IPS-NIHi7 (cell line): Measurements from ENCODE around the gene DYNLT5.
"Not testable (repeated sequence)": the region's sequence is repeated elsewhere in the genome, so short reads cannot be mapped to it uniquely, and the experiment has no call there.

Source experiments
- DNase-seq: peaks from one replicate; pipeline ENCODE4 v3.0.0; 2012; ENCODE audit warnings: mixed read lengths; ENCODE audit errors: extremely low spot score

The DYNLT5 gene

DNA sequence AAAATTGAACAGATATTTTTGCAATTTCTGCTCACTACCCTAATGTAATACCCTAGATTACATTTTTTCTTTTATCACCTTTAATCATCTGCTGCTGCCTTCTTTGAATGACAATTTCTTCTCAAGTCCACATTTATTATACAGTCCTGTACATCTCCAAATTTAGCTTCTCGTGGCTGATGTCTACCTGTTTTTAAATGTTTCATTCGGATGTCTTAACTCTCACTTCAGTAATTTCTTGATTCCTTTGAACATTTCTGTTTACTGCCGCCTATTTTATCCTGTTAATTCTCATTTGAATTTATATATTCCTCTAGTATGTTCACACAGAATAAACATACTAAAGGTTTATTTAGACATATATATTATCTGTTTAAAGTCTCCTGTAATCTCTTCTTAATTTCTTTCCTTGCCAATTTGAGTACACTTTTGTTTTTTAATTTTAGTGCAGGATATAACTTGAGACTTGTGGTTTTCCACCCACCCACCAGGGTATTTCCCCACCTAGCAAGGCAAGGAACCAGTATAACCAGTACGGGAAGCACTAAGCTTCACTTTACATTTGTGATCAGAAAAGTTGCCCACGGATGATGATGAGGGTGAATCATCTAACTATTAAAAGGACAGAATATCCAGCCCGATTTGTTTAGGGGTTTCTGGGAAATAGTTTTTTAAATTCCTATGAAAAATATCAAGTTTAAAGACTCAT lies 36.1 kb downstream of the DYNLT5 start:
- no peak for DNase-seq

DNA sequence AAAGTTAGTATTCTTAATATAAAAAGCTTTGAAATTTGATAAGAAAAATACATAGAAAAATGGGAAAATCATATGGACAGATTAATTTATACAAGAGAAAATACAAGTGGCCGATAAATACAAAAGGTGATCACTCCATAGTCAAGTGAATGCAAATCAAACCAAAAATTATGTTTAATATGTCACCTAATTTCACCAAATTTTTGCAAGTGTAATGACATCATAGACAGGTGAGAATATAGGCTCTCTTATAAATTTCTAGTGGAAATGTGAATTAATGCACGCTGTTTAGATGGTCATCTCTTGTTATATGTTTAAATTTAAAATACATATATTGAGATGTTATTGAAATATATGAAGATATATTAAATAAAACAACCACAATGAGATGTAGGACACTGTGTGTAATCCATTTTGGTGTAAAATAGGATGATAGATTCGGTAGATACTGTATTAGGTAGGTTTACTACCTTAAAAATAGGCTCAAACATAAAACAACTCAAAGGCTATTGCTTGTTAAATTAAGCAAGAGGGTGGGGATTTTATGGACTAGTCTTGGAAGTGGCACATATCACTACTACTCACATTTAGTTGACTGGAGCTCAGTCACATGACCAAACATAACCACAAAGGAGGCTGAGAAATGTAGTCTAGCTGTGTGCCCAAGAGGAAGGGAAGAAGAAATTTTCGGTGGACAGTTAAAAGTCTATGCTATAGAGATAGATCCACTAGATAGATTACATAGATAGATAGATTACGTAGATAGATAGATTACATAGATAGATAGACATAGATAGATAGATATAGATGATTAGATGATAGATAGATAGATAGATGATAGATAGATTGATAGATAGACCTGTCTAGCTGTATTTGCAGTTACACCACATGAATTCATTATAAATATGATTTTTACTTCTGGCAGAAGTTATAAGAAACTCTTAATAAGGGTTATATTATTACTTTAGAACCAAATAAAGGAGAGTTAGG lies 39.7 kb downstream of the DYNLT5 start:
- no peak for DNase-seq

DNA sequence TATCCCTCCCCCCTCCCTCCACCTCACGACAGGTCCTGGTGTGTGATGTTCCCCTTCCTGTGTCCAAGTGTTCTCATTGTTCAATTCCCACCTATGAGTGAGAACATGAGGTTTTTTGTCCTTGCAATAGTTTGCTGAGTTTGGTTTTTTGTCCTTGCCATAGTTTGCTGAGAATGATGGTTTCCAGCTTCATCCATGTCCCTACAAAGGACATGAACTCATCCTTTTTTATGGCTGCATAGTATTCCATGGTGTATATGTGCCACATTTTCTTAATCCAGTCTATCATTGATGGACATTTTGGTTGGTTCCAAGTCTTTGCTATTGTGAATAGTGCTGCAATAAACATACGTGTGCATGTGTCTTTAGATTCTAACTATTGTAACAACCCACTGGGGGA lies 43.6 kb downstream of the DYNLT5 start:
- DNase-seq = not testable (repeated sequence)

DNA sequence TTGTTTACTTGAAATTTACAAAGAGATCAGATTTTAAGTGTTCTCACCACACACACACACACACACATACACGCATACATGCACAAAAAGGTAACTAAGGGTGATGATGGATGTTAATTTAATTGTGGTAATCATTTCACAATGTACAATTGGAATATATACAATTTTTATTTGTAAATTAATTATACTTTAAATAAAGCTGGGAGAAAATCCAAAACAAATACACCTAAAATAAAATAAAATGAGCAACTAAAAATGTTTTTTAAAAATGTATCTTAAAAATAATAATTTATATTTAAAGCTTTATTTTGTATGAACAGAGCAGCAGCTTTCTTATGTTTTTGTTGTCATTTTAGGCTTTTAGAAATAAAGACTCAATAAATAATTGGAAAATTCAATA lies 57.0 kb downstream of the DYNLT5 start:
- no peak for DNase-seq

DNA sequence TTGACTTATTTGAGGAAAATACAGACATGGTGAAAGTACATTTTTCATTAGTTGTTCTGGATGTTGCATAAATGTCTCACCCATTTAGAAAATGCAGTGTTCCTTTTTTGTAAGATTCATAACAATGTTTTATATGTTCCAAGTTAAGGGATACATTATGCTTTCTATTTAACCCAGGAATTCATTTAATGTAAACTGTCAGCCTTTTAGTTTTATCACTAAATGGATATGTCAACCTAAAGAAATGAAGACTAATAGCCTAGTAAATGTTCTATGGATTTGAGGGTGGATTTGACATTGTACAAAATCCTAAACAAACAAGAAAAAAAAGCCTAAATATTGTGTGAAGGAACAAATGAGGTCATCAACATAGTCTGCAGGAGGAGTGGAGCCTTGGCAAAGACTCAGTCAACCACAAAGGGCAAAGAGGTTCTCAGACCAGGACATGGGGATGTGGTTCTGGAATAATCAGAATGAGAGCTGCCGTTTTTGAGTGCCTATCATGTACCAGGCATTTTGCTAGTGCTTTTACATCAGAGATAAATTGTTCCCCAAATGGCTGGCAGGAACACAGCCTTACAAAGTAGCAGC lies 57.6 kb downstream of the DYNLT5 start:
- no peak for DNase-seq

DNA sequence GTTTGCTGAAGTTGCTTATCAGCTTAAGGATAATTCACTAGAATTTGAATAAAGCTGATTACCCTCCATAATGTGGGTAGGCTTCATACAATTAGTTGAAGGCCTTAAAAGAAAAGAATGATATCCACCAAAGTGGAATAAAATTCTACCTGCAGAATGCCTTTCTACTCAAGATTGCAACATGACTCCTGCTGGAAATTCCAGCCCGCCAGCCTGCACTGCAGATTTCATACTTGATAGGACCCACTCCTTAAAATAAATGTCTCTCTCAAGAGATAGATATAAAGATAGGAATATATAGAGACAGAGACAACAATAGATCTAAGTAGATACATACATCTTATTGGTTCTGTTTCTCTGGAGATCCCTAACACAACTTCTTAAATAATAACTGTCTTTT lies 72.5 kb downstream of the DYNLT5 start:
- no peak for DNase-seq
